ENCODE results near the gene PPP1CA.

DNA sequence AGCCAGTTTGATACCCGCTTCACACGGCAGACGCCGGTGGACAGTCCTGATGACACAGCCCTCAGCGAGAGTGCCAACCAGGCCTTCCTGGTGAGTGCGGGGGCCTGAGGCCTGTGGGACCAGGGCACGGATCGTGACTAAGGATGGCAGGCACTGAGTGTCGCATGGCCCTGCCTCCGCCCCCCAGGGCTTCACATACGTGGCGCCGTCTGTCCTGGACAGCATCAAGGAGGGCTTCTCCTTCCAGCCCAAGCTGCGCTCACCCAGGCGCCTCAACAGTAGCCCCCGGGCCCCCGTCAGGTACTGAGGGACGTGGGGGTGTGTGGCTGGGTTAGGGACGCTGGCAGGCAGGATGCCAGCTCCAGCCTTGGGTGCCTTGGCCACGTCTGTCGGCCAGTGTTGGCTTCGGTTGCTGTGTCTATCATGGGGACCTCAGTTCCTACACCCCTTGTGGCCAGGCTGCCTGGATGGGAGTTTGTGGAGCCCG lies 32.8 kb upstream of the PPP1CA start:
- TF ChIP-seq, protein P1, sequence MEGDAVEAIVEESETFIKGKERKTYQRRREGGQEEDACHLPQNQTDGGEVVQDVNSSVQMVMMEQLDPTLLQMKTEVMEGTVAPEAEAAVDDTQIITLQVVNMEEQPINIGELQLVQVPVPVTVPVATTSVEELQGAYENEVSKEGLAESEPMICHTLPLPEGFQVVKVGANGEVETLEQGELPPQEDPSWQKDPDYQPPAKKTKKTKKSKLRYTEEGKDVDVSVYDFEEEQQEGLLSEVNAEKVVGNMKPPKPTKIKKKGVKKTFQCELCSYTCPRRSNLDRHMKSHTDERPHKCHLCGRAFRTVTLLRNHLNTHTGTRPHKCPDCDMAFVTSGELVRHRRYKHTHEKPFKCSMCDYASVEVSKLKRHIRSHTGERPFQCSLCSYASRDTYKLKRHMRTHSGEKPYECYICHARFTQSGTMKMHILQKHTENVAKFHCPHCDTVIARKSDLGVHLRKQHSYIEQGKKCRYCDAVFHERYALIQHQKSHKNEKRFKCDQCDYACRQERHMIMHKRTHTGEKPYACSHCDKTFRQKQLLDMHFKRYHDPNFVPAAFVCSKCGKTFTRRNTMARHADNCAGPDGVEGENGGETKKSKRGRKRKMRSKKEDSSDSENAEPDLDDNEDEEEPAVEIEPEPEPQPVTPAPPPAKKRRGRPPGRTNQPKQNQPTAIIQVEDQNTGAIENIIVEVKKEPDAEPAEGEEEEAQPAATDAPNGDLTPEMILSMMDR (IDR thresholded peaks at IDR 0.05; ENCODE audit: low read depth, low read length, missing input control): no peak
- TF ChIP-seq GABPA (IDR thresholded peaks at IDR 0.05 in 1 of 2, conservative IDR thresholded peaks at IDR 0.05 in 1 of 2) (no peak), RAD21 (IDR thresholded peaks at IDR 0.05) (no peak), EGR1 (IDR thresholded peaks at IDR 0.05; ENCODE audit: low read depth in 2 of 2) (no peak), TAF1 (conservative IDR thresholded peaks at IDR 0.05) (no peak), JUND (IDR thresholded peaks at IDR 0.05) (no peak), HNF4G (IDR thresholded peaks at IDR 0.05) (no peak)
- TF ChIP-seq, protein P2, sequence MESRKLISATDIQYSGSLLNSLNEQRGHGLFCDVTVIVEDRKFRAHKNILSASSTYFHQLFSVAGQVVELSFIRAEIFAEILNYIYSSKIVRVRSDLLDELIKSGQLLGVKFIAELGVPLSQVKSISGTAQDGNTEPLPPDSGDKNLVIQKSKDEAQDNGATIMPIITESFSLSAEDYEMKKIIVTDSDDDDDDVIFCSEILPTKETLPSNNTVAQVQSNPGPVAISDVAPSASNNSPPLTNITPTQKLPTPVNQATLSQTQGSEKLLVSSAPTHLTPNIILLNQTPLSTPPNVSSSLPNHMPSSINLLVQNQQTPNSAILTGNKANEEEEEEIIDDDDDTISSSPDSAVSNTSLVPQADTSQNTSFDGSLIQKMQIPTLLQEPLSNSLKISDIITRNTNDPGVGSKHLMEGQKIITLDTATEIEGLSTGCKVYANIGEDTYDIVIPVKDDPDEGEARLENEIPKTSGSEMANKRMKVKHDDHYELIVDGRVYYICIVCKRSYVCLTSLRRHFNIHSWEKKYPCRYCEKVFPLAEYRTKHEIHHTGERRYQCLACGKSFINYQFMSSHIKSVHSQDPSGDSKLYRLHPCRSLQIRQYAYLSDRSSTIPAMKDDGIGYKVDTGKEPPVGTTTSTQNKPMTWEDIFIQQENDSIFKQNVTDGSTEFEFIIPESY (IDR thresholded peaks at IDR 0.05): no peak
- TF ChIP-seq, protein P3, sequence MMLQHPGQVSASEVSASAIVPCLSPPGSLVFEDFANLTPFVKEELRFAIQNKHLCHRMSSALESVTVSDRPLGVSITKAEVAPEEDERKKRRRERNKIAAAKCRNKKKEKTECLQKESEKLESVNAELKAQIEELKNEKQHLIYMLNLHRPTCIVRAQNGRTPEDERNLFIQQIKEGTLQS (IDR thresholded peaks at IDR 0.05): no peak
- TF ChIP-seq, protein P4, sequence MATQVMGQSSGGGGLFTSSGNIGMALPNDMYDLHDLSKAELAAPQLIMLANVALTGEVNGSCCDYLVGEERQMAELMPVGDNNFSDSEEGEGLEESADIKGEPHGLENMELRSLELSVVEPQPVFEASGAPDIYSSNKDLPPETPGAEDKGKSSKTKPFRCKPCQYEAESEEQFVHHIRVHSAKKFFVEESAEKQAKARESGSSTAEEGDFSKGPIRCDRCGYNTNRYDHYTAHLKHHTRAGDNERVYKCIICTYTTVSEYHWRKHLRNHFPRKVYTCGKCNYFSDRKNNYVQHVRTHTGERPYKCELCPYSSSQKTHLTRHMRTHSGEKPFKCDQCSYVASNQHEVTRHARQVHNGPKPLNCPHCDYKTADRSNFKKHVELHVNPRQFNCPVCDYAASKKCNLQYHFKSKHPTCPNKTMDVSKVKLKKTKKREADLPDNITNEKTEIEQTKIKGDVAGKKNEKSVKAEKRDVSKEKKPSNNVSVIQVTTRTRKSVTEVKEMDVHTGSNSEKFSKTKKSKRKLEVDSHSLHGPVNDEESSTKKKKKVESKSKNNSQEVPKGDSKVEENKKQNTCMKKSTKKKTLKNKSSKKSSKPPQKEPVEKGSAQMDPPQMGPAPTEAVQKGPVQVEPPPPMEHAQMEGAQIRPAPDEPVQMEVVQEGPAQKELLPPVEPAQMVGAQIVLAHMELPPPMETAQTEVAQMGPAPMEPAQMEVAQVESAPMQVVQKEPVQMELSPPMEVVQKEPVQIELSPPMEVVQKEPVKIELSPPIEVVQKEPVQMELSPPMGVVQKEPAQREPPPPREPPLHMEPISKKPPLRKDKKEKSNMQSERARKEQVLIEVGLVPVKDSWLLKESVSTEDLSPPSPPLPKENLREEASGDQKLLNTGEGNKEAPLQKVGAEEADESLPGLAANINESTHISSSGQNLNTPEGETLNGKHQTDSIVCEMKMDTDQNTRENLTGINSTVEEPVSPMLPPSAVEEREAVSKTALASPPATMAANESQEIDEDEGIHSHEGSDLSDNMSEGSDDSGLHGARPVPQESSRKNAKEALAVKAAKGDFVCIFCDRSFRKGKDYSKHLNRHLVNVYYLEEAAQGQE (IDR thresholded peaks at IDR 0.05): no peak
- TF ChIP-seq, protein P5, sequence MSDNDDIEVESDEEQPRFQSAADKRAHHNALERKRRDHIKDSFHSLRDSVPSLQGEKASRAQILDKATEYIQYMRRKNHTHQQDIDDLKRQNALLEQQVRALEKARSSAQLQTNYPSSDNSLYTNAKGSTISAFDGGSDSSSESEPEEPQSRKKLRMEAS (IDR thresholded peaks at IDR 0.05): no peak

All from liver (tissue), 3 donors.